Keratinocyte (primary cell): ENCODE data around the gene ELP6. TPM values are rescaled to one million over a fixed set of nuclear protein-coding genes. Genes with fewer than 3 reads are reported as not detected.
A peak's percentile ranks its signal among the peaks of the same experiment; 100 is the strongest.
"Not testable (repeated sequence)": the region's sequence is repeated elsewhere in the genome, so short reads cannot be mapped to it uniquely, and the experiment has no call there.

Experiments
- DNase-seq: peaks from one replicate; pipeline ENCODE4 v3.0.0-alpha.2; 2011; ENCODE audit warnings: low read depth, missing footprints, low spot score
- FAIRE-seq: peaks from 2 replicates; lab custom pipeline; 2011; peaks lifted over from hg19 to GRCh38; lab: Jason Lieb, UNC
- H2AFZ ChIP-seq: 2 replicates; pipeline ENCODE4 v1.6.0; 2012; ENCODE audit warnings: low read length, control low read depth, inconsistent platforms; ENCODE audit not compliant: control insufficient read depth
- H3K27ac ChIP-seq: 2 replicates; pipeline ENCODE4 v1.5.1; 2011; ENCODE audit warnings: low read length; ENCODE audit not compliant: control insufficient read depth, insufficient read depth
- H3K27me3 ChIP-seq: 3 replicates; pipeline ENCODE4 v1.6.0; 2011; ENCODE audit warnings: low read length; ENCODE audit not compliant: control insufficient read depth, insufficient read depth; ENCODE audit errors: extremely low read depth
- H3K36me3 ChIP-seq, 2 experiments: 2 replicates in 1 of 2; 3 replicates in 1 of 2; pipeline ENCODE4 v1.5.1; 2011; ENCODE audit warnings: low read length in 2 of 2, mild to moderate bottlenecking in 1 of 2; ENCODE audit not compliant: control insufficient read depth in 2 of 2, insufficient read depth in 2 of 2; ENCODE audit errors: extremely low read depth in 1 of 2
- H3K4me1 ChIP-seq: 3 replicates; pipeline ENCODE4 v1.5.1; 2011; ENCODE audit warnings: low read length; ENCODE audit not compliant: control insufficient read depth, insufficient read depth; ENCODE audit errors: extremely low read depth
- H3K4me2 ChIP-seq: 3 replicates; pipeline ENCODE4 v1.6.0; 2011; ENCODE audit warnings: low read depth, low read length; ENCODE audit not compliant: control insufficient read depth, insufficient read depth; ENCODE audit errors: extremely low read depth
- H3K4me3 ChIP-seq, 3 experiments: fragments of 200-600 bp in 1 of 3; sonication (generic) in 1 of 3; 2 replicates in 2 of 3; 3 replicates in 1 of 3; pipeline ENCODE4 v1.5.1; 2011 to 2016; ENCODE audit warnings: low read length in 3 of 3, mild to moderate bottlenecking in 3 of 3, control low read depth in 2 of 3, inconsistent platforms in 1 of 3, low read depth in 1 of 3, mixed read lengths in 1 of 3, mixed run types in 1 of 3, moderate library complexity in 1 of 3; ENCODE audit not compliant: control insufficient read depth in 2 of 3, insufficient read depth in 2 of 3; ENCODE audit errors: extremely low read depth in 1 of 3
- H3K79me2 ChIP-seq: 2 replicates; pipeline ENCODE4 v1.6.0; 2012; ENCODE audit warnings: low read length; ENCODE audit not compliant: control insufficient read depth, insufficient read depth
- H3K9ac ChIP-seq: 3 replicates; pipeline ENCODE4 v1.6.0; 2011; ENCODE audit warnings: low read length; ENCODE audit not compliant: control insufficient read depth, insufficient read depth; ENCODE audit errors: extremely low read depth
- H3K9me1 ChIP-seq: 3 replicates; pipeline ENCODE4 v1.6.0; 2011; ENCODE audit warnings: low read length; ENCODE audit not compliant: control insufficient read depth, insufficient read depth; ENCODE audit errors: extremely low read depth
- H3K9me3 ChIP-seq: 2 replicates; pipeline ENCODE4 v1.5.1; 2012; ENCODE audit warnings: low read depth, low read length; ENCODE audit not compliant: control insufficient read depth
- H4K20me1 ChIP-seq: 3 replicates; pipeline ENCODE4 v1.6.0; 2011; ENCODE audit warnings: low read length; ENCODE audit not compliant: control insufficient read depth, insufficient read depth; ENCODE audit errors: extremely low read depth
- EZH2 ChIP-seq: IDR thresholded peaks from one replicate; pipeline ENCODE4 v1.6.1; 2012; ENCODE audit warnings: inconsistent platforms, mild to moderate bottlenecking, low read length, moderate library complexity
- dilution Hi-C: fragments of 300-500 bp; cut with MboI; formaldehyde crosslinking; loops from one replicate; pipeline ENCODE4 v1.7.0; 2020; ENCODE audit warnings: low sequenced_read_pairs; ENCODE audit not compliant: extremely low pct_ligation_motif_present
- polyA plus RNA-seq, 5 experiments: library from polyadenylated mRNA; depleted of rRNA in 3 of 5; stranded (reverse) in 3 of 5; stranded (forward) in 1 of 5; unstranded in 1 of 5; fragments of >200 nt; gene quantifications; 1 replicate in 1 of 5; 2 replicates in 3 of 5; 3 replicates in 1 of 5; pipeline versions ENCODE4 v1.2.1 to v1.2.3, GENCODE V29; 2011 to 2012; ENCODE audit warnings: missing spikeins in 2 of 5, low read depth in 1 of 5, low replicate concordance in 1 of 5
- TF ChIP-seq, protein P1 (sequence below), 3 experiments: IDR thresholded peaks in 1 of 3; conservative IDR thresholded peaks in 1 of 3; optimal IDR thresholded peaks in 1 of 3; 2 replicates in 2 of 3; 3 replicates in 1 of 3; pipeline versions ENCODE3 to v1.5.1; 2011; ENCODE audit warnings: low read length in 3 of 3, mild to moderate bottlenecking in 3 of 3, moderate library complexity in 2 of 3, control low read depth in 1 of 3, inconsistent platforms in 1 of 3; ENCODE audit not compliant: insufficient read depth in 2 of 3; ENCODE audit errors: extremely low read depth in 1 of 3

ELP6 gene
- polyA plus RNA-seq, 1 donor (not counting 4 experiments of a cell fraction or from before 2014, with no cell fraction given), result 65.8 TPM

DNA sequence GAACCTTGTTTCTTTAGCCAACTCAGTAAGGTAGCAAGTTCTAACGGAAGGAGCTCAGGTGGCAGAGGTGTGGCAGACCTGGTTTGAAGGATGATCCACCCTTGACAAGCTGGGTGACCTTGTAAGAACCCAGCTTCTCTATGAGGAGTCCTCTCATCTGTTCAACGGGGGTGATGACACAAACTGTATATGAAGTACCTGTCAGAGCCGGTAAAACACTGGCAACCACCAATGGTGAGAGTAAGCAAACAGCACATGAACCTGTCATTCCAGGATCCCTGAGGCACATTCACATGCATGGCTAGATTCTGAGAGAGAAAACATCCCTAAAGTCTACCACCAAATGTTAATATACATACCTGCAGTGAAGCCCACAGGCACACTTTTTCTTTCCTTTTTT is 40.1 kb downstream of the ELP6 start:
- no peak for FAIRE-seq

DNA sequence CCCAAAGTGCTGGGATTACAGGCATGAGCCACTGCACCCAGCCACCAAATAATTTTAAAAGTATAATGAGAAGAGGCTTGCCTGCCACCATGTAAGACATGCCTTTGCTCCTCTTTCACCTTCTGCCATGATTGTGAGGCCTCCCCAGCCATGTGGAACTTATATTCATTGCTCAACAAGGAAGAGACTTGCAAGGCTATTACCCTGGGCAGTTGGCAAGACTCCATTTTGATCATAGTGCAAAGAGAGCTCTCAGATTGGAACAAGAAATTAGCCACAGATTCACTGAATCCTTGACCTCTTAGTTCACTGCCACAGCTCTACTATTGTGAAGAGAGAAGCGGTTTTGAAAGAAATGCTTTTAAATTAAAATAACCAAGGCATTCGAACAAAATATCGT is 43.9 kb downstream of the ELP6 start:
- FAIRE-seq (no peak), DNase-seq (no peak)
- Histone ChIP-seq H3K4me2 (no peak overlapping the region), H2AFZ (no peak overlapping the region), H3K79me2 (peaks cover 64% of the 10 kb centered on the region), H3K4me3 (no peak overlapping the region), H3K9me1 (no peaks in the 10 kb centered on the region), H3K9me3 (no peaks in the 10 kb centered on the region), H3K27ac (no peak overlapping the region), H3K36me3 (no peaks in the 10 kb centered on the region), H3K4me1 (peaks cover 23% of the 10 kb centered on the region), H3K9ac (no peak overlapping the region), H4K20me1 (no peaks in the 10 kb centered on the region), H3K27me3 (no peaks in the 10 kb centered on the region)
- dilution Hi-C loops, result no loop called here
- TF ChIP-seq, protein P1, sequence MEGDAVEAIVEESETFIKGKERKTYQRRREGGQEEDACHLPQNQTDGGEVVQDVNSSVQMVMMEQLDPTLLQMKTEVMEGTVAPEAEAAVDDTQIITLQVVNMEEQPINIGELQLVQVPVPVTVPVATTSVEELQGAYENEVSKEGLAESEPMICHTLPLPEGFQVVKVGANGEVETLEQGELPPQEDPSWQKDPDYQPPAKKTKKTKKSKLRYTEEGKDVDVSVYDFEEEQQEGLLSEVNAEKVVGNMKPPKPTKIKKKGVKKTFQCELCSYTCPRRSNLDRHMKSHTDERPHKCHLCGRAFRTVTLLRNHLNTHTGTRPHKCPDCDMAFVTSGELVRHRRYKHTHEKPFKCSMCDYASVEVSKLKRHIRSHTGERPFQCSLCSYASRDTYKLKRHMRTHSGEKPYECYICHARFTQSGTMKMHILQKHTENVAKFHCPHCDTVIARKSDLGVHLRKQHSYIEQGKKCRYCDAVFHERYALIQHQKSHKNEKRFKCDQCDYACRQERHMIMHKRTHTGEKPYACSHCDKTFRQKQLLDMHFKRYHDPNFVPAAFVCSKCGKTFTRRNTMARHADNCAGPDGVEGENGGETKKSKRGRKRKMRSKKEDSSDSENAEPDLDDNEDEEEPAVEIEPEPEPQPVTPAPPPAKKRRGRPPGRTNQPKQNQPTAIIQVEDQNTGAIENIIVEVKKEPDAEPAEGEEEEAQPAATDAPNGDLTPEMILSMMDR (optimal IDR thresholded peaks at IDR 0.05 in 1 of 3, IDR thresholded peaks at IDR 0.05 in 1 of 3, conservative IDR thresholded peaks at IDR 0.05 in 1 of 3; ENCODE audit: extremely low read depth in 1 of 3, insufficient read depth in 2 of 3, low read length in 3 of 3), result no peak
- TF ChIP-seq EZH2, result no peak

More for the DNA sequence above, 40.1 kb downstream of the ELP6 start:
- H3K4me2 ChIP-seq, result peak overlapping the region; percentile 15
- peaks cover 58% of the 10 kb centered on the region for H3K79me2 ChIP-seq
- H3K27ac ChIP-seq, result no peak overlapping the region
- no peaks in the 10 kb centered on the region for H3K9me3 ChIP-seq
- no peak overlapping the region for H3K9ac ChIP-seq
- no peak overlapping the region for H3K4me3 ChIP-seq
- H2AFZ ChIP-seq, result no peak overlapping the region
- peaks cover 17% of the 10 kb centered on the region for H3K4me1 ChIP-seq
- H4K20me1 ChIP-seq, result no peaks in the 10 kb centered on the region
- no peak for DNase-seq
- TF ChIP-seq, protein P1 (optimal IDR thresholded peaks at IDR 0.05 in 1 of 3, IDR thresholded peaks at IDR 0.05 in 1 of 3, conservative IDR thresholded peaks at IDR 0.05 in 1 of 3; ENCODE audit: extremely low read depth in 1 of 3, insufficient read depth in 2 of 3, low read length in 3 of 3), result no peak
- TF ChIP-seq EZH2, result no peak
- dilution Hi-C loops, result no loop called here
- no peaks in the 10 kb centered on the region for H3K9me1 ChIP-seq
- no peaks in the 10 kb centered on the region for H3K27me3 ChIP-seq
- H3K36me3 ChIP-seq, result no peaks in the 10 kb centered on the region

DNA sequence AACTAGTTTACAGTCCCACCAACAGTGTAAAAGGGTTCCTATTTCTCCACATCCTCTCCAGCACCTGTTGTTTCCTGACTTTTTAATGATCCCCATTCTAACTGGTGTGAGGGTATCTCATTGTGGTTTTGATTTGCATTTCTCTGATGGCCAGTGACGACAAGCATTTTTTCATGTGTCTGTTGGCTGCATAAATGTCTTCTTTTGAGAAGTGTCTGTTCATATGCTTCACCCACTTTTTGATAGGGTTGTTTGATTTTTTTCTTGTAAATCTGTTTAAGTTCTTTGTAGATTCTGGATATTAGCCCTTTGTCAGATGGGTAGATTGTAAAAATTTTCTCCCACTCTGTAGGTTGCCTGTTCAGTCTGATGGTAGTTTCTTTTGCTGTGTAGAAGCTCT is 45.2 kb downstream of the ELP6 start:
- Histone ChIP-seq H3K4me1 (peaks cover 18% of the 10 kb centered on the region), H3K79me2 (peaks cover 61% of the 10 kb centered on the region)
- H2AFZ ChIP-seq, H3K9ac ChIP-seq, dilution Hi-C loops, H3K4me3 ChIP-seq, DNase-seq, H4K20me1 ChIP-seq, H3K27me3 ChIP-seq, FAIRE-seq, H3K27ac ChIP-seq, H3K9me1 ChIP-seq, H3K36me3 ChIP-seq, H3K4me2 ChIP-seq, H3K9me3 ChIP-seq: not testable (repeated sequence)
